ENCODE data around the gene EDEM1. TPM values are rescaled to one million over a fixed set of nuclear protein-coding genes. Genes with fewer than 3 reads are reported as not detected.
A peak's percentile ranks its signal among the peaks of the same experiment; 100 is the strongest.

The EDEM1 gene
- 10 to 100 TPM; 55.3 to 64.2 (median 59.9) TPM for total RNA-seq
- 46.8 TPM for total RNA-seq (2013)

DNA sequence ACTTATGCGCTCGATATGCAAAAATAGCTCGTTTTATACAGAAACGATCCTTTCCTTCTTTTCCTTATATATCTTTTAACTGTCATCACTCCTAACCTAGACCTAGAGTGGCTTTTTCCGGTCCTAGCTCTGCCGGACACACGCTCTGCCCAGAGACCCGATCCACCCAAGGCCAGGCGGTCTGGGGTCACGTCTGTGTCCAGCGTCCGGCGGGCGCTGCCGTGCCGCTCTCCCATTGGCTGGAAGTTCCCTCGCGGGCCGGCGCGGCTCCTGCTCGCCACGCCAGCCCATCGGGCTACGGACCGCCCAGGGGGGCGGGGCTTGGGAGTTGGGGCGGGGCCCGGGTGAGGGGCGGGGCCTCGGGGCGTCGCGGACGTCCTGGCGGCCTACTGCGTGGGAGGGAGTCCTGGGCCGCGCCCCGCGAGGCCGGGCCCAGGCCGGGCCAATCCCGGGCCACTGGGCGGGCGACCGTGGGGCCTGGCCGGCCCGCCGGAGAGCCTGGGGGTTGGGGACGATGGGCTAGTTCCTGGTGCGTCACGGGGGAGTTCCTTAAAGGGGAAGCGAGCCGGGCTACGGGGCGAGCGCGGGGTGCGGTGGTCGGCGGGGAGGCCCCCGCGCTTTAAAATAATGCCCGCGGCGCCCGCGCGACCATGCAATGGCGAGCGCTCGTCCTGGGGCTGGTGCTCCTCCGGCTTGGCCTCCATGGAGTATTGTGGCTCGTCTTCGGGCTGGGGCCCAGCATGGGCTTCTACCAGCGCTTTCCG lies at the start of gene EDEM1:
TSS of gene EDEM1 (plus strand) at position 552 of the 764 bp plus-strand sequence. CDS start at position 651, 99 bp downstream.
- Mint-ChIP-seq H3K9me3 (no peaks in the 10 kb centered on the region), H3K4me1 (peaks cover 38 to 42% of the 10 kb centered on the region in 2 donors), H3K4me3 (peak within 1 kb of the TSS; percentile 98), H3K27ac (peak within 1 kb of the TSS; percentile 91 to 93), H3K27me3 (ENCODE audit: low read depth in 2 of 2) (no peaks in the 10 kb centered on the region), H3K36me3 (no peaks in the 10 kb centered on the region)
- Histone ChIP-seq H3K27ac (ENCODE audit: low read length) (peak within 1 kb of the TSS; percentile 96), H3K9me3 (ENCODE audit: control insufficient read depth, insufficient read depth, low read length) (no peaks in the 10 kb centered on the region), H3K36me3 (ENCODE audit: control insufficient read depth, insufficient read depth, low read length) (no peaks in the 10 kb centered on the region), H3K4me3 (ENCODE audit: low read length) (peak within 1 kb of the TSS; percentile 96), H3K4me1 (ENCODE audit: control insufficient read depth, insufficient read depth, low read length) (peaks cover 25% of the 10 kb centered on the region), H3K27me3 (ENCODE audit: control insufficient read depth, insufficient read depth, low read length) (no peaks in the 10 kb centered on the region)
- TF ChIP-seq CTCF (IDR thresholded peaks at IDR 0.05) = no peak
- peak; percentile 91 to 98 (median 93) for ATAC-seq
- WGBS (ENCODE audit: insufficient coverage) = under 1% methylated on average over 78 of the region's 78 CpGs
- intact Hi-C loops (cut with micrococcal nuclease) = loop anchor here (1.0 kb wide), 1 partner anchor 65 kb away; the partner anchor contains the start of gene ARL8B
- peak; percentile 95 to 97 for DNase-seq

GRCh38 chr3:5138214-5138981 lies 49.1 kb upstream of the EDEM1 start:
- Histone ChIP-seq H3K4me3 (ENCODE audit: low read length) (no peak overlapping the region), H3K36me3 (ENCODE audit: control insufficient read depth, insufficient read depth, low read length) (no peaks in the 10 kb centered on the region), H3K4me1 (ENCODE audit: control insufficient read depth, insufficient read depth, low read length) (peaks cover 11% of the 10 kb centered on the region), H3K27me3 (ENCODE audit: control insufficient read depth, insufficient read depth, low read length) (no peaks in the 10 kb centered on the region), H3K9me3 (ENCODE audit: control insufficient read depth, insufficient read depth, low read length) (no peaks in the 10 kb centered on the region), H3K27ac (ENCODE audit: low read length) (no peak overlapping the region)
- Mint-ChIP-seq H3K9me3 (no peaks in the 10 kb centered on the region), H3K4me3 (no peak overlapping the region), H3K4me1 (peaks cover 76 to 78% of the 10 kb centered on the region in 2 donors), H3K36me3 (no peaks in the 10 kb centered on the region), H3K27ac (peak overlapping the region; percentile 58 to 87), H3K27me3 (ENCODE audit: low read depth in 2 of 2) (no peaks in the 10 kb centered on the region)
- no peak for TF ChIP-seq CTCF (IDR thresholded peaks at IDR 0.05)
- WGBS (ENCODE audit: insufficient coverage) = 88% methylated on average over 3 of the region's 5 CpGs
- intact Hi-C loops (cut with micrococcal nuclease) = no loop called here
- no peak for DNase-seq
- no peak for ATAC-seq

DNA sequence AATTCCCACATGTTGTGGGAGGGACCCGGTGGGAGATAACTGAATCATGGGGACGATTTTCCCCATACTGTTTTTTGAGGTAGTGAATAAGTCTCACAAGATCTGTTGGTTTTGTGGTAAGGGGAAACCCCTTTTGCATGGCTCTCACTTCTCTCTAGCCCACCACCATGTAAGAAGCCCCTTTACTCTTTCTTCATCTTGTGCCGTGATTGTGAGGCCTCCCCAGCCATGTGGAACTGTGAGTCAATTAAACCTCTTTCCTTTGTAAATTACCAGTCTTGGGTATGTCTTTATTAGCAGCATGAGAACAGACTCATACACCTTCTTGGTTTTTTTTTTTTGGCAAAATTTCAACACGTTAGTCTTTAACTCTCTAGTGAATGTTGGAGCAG lies 47.3 kb upstream of the EDEM1 start:
- no peaks in the 10 kb centered on the region for H3K36me3 Mint-ChIP-seq

More for the DNA sequence above, 47.3 kb upstream of the EDEM1 start:
- Mint-ChIP-seq H3K27ac (peak overlapping the region; percentile 39 to 41), H3K9me3 (no peaks in the 10 kb centered on the region), H3K27me3 (ENCODE audit: low read depth in 2 of 2) (no peaks in the 10 kb centered on the region), H3K4me1 (peaks cover 82 to 83% of the 10 kb centered on the region in 2 donors), H3K4me3 (no peak overlapping the region)
- DNase-seq (no peak), ATAC-seq (no peak)
- intact Hi-C loops (cut with micrococcal nuclease) = no loop called here
- Histone ChIP-seq H3K36me3 (ENCODE audit: control insufficient read depth, insufficient read depth, low read length) (no peaks in the 10 kb centered on the region), H3K4me3 (ENCODE audit: low read length) (no peak overlapping the region), H3K4me1 (ENCODE audit: control insufficient read depth, insufficient read depth, low read length) (peaks cover 8% of the 10 kb centered on the region), H3K27ac (ENCODE audit: low read length) (peak overlapping the region; percentile 13), H3K27me3 (ENCODE audit: control insufficient read depth, insufficient read depth, low read length) (no peaks in the 10 kb centered on the region), H3K9me3 (ENCODE audit: control insufficient read depth, insufficient read depth, low read length) (no peaks in the 10 kb centered on the region)
- 54% methylated on average over 2 of the region's 4 CpGs for WGBS (ENCODE audit: insufficient coverage)
- no peak for TF ChIP-seq CTCF (IDR thresholded peaks at IDR 0.05)
